Activated naive CD8-positive, alpha-beta T cell treated with anti-CD3 and anti-CD28 coated beads, Interleukin-2, amount 50 U/mL, for 24 hours (primary cell): ENCODE measurements around the gene PDE4D.
A peak's percentile ranks its signal among the peaks of the same experiment; 100 is the strongest.

ENCODE experiments used
- ATAC-seq: fragments of 150-1000 bp; cut with Tn5 transposase; one replicate; pipeline ENCODE4 v1.10.0; 2021
- DNase-seq: peaks from one replicate; pipeline ENCODE4 v3.0.0; 2021
- H3K27ac Mint-ChIP-seq: one replicate; pipeline ENCODE4 v1.8.0; 2021; ENCODE audit warnings: mild to moderate bottlenecking, mixed read lengths
- H3K27me3 Mint-ChIP-seq: one replicate; pipeline ENCODE4 v1.8.0; 2021; ENCODE audit warnings: mixed read lengths
- H3K36me3 Mint-ChIP-seq: one replicate; pipeline ENCODE4 v1.8.0; 2021; ENCODE audit warnings: low read depth, mixed read lengths
- H3K4me1 Mint-ChIP-seq: one replicate; pipeline ENCODE4 v1.8.0; 2021; ENCODE audit warnings: mixed read lengths
- H3K4me3 Mint-ChIP-seq: one replicate; pipeline ENCODE4 v1.8.0; 2021; ENCODE audit warnings: mild to moderate bottlenecking, moderate library complexity, mixed read lengths
- H3K9me3 Mint-ChIP-seq: one replicate; pipeline ENCODE4 v1.8.0; 2021; ENCODE audit warnings: mixed read lengths

PDE4D gene

DNA sequence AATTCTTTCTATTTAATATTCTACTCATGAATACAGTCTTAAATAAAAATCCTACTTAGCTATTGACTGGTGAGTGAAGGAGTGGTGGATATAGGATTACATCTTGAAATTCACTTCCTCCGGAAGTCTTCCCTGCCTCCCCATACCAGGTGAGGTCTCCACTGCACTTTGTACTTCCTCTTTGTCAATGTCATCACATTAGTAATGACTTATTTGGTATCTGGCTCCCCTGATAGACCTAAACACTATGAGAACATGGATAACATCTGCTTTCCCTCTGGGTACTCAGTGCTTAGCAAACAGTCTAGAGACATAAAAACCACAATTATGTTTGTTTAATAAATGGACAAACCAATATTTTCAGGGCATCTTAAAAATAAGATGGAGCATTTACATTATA is 532.1 kb downstream of the PDE4D start:
- Mint-ChIP-seq H3K36me3 (no peaks in the 10 kb centered on the region), H3K27ac (no peak overlapping the region), H3K9me3 (no peaks in the 10 kb centered on the region), H3K4me3 (no peak overlapping the region), H3K4me1 (peaks cover 2% of the 10 kb centered on the region), H3K27me3 (peaks cover 11% of the 10 kb centered on the region)
- no peak for ATAC-seq
- no peak for DNase-seq

DNA sequence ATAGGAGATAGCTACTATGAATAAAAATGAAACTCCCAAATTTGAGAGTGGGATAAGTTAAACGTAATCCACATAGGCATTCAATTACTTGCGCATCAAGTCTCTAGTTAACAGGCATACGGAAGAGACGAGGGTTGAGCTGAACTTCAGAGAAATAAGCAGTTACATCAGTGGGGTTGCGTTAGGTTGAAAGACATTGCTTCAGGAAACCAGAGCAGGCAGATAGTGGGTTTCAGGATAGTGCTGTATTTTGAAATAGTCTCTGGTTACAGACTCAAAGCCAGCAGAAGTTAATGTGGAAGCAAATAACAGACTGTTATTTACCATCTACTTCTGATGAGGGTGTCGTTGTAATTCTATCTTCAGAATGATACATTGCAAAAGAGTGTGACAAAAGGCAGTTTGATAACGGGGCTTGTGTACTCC is 533.4 kb downstream of the PDE4D start:
- no peak for DNase-seq
- ATAC-seq = no peak

DNA sequence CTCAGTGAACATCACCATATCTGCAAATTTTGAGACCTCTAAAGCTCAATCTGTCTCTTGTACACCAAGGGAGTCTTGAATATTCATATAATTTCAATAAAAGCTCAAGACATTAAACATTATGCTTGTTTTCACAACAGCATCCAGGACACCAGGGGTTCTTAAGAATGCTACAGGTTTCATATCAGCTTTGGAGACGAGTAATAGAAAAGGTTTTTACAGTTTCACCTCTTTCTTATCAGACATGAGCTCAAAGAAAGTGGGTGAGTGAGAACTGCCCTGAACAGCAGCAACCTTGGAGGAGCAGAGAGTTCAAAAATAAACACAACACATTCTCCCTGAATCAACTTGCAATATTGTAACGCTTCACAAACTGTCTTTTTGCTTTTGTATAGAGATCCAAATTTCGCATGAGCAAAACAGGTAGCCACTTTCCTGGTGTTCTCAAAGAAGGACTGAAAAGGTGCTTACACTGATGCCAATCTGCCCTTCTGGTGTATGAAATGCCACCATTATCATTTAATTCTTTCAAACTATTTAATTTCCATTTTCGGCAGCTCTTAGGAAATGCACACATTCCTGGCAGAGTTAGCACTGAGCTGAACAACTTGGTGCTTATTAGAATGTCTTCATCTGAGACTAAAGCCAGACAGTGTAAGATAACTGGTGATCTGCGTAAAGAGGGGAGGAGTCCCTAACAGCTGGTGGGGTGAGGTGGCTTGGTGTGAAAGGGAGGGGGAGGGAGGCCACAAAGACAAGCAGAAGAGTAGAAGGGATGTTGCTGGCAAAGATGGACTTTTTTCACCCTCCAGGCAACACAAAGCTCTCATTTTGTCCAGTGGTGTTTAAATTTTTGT is 535.3 kb downstream of the PDE4D start:
- Mint-ChIP-seq H3K9me3 (no peaks in the 10 kb centered on the region), H3K36me3 (no peaks in the 10 kb centered on the region), H3K27ac (no peak overlapping the region), H3K4me1 (peaks cover 2% of the 10 kb centered on the region), H3K4me3 (no peak overlapping the region), H3K27me3 (peaks cover 14% of the 10 kb centered on the region)
- ATAC-seq = no peak
- DNase-seq = no peak

More for the DNA sequence above, 533.4 kb downstream of the PDE4D start:
- peaks cover 2% of the 10 kb centered on the region for H3K4me1 Mint-ChIP-seq
- H3K36me3 Mint-ChIP-seq = no peaks in the 10 kb centered on the region
- peaks cover 13% of the 10 kb centered on the region for H3K27me3 Mint-ChIP-seq
- no peaks in the 10 kb centered on the region for H3K9me3 Mint-ChIP-seq
- H3K27ac Mint-ChIP-seq = no peak overlapping the region
- no peak overlapping the region for H3K4me3 Mint-ChIP-seq

DNA sequence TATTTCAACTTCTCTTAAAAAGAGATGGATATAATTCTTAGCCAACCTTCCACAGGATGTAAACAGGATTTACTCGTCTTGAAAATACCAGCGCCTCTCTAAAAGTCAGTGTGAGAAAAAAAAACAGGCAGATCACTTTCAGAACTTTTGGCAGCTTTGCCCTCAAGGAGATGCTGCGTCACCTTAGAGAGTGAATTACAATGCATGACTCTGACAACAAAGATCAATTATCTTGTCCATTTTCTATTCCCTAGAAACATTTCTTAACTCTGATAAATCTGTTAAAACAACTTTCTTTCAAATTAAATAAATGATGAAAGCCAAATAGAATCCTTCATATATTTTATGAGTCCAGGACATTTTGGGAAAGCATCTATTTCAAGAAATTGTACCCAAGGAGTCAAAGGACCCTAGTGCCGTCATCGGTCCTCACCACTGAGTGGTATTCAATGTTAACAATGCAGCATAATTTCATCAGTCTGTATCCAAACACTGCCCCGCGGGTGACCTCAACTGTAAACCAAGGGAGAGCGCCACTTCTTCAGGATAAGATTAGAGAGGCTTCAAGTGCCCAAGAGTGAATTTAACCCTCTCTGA is 536.0 kb downstream of the PDE4D start:
- ATAC-seq (no peak), DNase-seq (no peak)
- Mint-ChIP-seq H3K36me3 (no peaks in the 10 kb centered on the region), H3K9me3 (no peaks in the 10 kb centered on the region), H3K27me3 (peaks cover 13% of the 10 kb centered on the region), H3K4me3 (no peak overlapping the region), H3K4me1 (peaks cover 2% of the 10 kb centered on the region), H3K27ac (no peak overlapping the region)

DNA sequence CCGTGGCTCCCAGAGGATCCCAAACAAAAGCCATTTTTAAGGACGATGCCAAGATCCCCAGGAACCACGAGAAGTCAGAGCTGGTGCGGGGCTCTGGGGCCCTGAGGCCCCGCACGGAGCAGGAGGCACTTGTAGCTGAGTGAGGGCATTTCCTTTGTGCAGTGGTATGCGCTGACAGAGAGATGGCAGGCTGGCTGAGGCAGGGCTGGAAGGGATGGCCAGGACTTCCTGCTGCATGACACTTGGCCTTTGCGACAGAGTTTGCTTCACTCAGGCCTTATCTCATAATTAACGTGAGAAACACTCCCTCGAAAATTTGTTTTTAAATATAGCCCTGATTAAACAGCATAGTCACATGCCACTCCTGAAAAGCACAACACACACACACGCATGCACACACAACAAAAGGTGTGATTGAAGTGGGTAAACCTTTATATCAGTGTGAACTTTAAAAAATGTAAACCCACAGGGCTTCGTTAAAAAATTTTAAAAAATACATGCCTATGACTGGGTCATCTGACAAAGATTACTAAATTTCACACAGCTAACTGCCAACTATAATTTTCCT is 536.6 kb downstream of the PDE4D start:
- Mint-ChIP-seq H3K36me3 (no peaks in the 10 kb centered on the region), H3K27me3 (peaks cover 13% of the 10 kb centered on the region), H3K27ac (no peak overlapping the region), H3K4me3 (no peak overlapping the region), H3K4me1 (peaks cover 2% of the 10 kb centered on the region), H3K9me3 (no peaks in the 10 kb centered on the region)
- ATAC-seq = peak; percentile 28
- peak; percentile 3 for DNase-seq

- ATAC-seq = no peak
- H3K4me3 Mint-ChIP-seq = no peak overlapping the region
- no peaks in the 10 kb centered on the region for H3K36me3 Mint-ChIP-seq
- H3K27ac Mint-ChIP-seq = no peak overlapping the region
- peaks cover 11% of the 10 kb centered on the region for H3K27me3 Mint-ChIP-seq
- DNase-seq = no peak
- H3K9me3 Mint-ChIP-seq = no peaks in the 10 kb centered on the region
- H3K4me1 Mint-ChIP-seq = peaks cover 2% of the 10 kb centered on the region
Measured at GRCh38 chr5:59354811-59355210, 538.7 kb downstream of the PDE4D start.

DNA sequence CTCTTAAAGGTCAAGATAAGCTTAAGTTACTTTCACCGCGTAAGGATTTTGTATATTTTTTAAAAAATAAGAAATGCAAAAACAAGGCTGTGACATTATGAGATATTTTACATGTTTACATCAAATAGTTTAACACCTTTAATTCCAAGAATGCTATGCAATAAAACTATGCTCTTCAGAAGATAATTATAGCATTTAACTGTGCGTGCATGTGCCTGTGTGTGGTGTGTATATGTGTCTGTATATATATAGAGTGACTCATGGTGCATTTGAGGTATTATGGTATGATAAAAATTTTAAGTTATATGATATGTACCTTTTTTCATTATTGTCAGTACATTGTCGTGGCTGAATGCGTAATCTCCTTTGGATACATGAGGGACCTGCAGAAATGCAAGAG is 539.3 kb downstream of the PDE4D start:
- H3K27ac Mint-ChIP-seq = no peak overlapping the region
- no peaks in the 10 kb centered on the region for H3K36me3 Mint-ChIP-seq
- ATAC-seq (no peak), DNase-seq (no peak)
- no peaks in the 10 kb centered on the region for H3K9me3 Mint-ChIP-seq
- H3K4me3 Mint-ChIP-seq = no peak overlapping the region
- H3K27me3 Mint-ChIP-seq = peaks cover 11% of the 10 kb centered on the region
- peaks cover 2% of the 10 kb centered on the region for H3K4me1 Mint-ChIP-seq

DNA sequence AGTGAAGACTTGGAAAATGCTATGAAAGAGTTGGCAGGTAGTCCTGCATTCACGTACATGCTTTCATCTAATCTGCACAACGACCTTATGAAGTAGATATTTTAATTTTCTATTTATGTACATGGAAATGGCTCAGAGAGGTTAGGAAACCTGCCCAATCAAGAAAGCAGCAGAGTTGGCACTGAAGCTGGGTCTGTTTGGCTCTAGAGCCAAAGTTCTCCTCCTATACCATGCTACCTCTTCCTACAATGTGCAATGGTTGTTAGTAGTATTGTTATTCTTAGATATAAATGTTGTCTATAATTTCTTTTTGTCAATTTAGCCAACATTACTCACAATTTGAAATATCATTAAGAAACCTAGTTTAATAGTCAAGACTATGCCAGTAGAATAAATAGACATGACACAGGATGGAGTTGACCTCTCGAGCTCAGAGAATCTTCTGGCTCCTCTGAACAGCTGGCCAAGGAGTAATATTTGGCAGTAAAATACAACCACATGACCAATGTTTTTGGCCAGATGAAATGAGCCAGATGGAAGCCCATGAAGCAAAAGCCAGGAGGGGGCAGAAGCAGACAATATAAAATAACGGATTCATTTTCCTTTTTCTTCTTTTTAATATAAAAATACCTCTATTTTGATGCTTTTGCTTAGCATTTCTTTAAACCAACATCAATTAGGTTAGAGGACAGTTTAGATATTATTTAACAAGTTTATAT is 542.3 kb downstream of the PDE4D start:
- DNase-seq (no peak), ATAC-seq (no peak)
- Mint-ChIP-seq H3K27me3 (peaks cover 8% of the 10 kb centered on the region), H3K27ac (no peak overlapping the region), H3K4me3 (no peak overlapping the region), H3K36me3 (no peaks in the 10 kb centered on the region), H3K9me3 (no peaks in the 10 kb centered on the region), H3K4me1 (no peaks in the 10 kb centered on the region)

DNA sequence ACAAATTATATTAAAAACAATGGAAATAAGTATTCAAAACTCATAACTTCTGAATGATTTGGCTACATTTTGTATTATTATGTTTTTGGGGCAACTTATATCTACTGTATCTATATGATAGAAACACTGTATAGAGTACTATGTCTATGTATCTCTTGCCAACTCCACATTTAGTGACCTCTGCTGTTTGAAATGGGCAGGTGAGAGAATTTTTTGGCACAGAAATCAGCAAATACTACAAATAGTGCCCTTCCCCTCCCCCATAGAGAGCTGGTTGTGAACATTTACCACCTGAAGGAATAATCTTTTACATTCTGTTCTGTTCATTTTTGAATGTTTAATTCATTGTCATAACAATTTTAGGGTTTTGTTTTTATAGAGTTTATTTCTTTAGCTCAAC is 545.3 kb downstream of the PDE4D start:
- no peaks in the 10 kb centered on the region for H3K4me1 Mint-ChIP-seq
- H3K9me3 Mint-ChIP-seq = no peaks in the 10 kb centered on the region
- no peak overlapping the region for H3K27ac Mint-ChIP-seq
- ATAC-seq (no peak), DNase-seq (no peak)
- no peaks in the 10 kb centered on the region for H3K36me3 Mint-ChIP-seq
- H3K4me3 Mint-ChIP-seq = no peak overlapping the region
- H3K27me3 Mint-ChIP-seq = peaks cover 7% of the 10 kb centered on the region

- H3K27me3 Mint-ChIP-seq = peaks cover 12% of the 10 kb centered on the region
- H3K9me3 Mint-ChIP-seq = no peaks in the 10 kb centered on the region
- H3K27ac Mint-ChIP-seq = no peak overlapping the region
- ATAC-seq = no peak
- H3K36me3 Mint-ChIP-seq = no peaks in the 10 kb centered on the region
- no peak for DNase-seq
- H3K4me1 Mint-ChIP-seq = no peaks in the 10 kb centered on the region
- H3K4me3 Mint-ChIP-seq = no peak overlapping the region
Measured at GRCh38 chr5:59346982-59347381, 546.5 kb downstream of the PDE4D start.

GRCh38 chr5:59346514-59346913 is 547.0 kb downstream of the PDE4D start:
- Mint-ChIP-seq H3K27me3 (peaks cover 12% of the 10 kb centered on the region), H3K9me3 (no peaks in the 10 kb centered on the region)

DNA sequence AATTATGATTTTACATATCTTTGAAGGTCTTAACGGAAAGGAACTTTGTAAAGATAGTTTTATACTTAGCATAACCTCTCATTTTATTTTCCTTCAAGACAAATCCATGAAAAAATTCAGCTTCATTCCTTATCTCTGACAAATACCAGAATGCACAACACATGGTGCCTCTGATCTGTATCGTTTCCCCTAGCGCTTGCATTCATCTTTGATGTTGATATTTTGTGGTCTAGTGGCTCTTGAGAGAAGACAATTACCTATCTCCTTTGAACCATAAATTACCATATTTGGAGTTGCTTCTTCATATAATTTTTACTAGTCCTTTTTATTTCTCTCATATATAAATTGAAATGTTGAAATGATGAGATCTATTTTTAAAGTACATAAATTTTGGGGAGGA is 551.3 kb downstream of the PDE4D start:
- Mint-ChIP-seq H3K9me3 (no peaks in the 10 kb centered on the region), H3K27me3 (peaks cover 18% of the 10 kb centered on the region), H3K4me3 (no peak overlapping the region), H3K4me1 (no peaks in the 10 kb centered on the region), H3K36me3 (no peaks in the 10 kb centered on the region), H3K27ac (no peak overlapping the region)
- DNase-seq (no peak), ATAC-seq (no peak)

More at GRCh38 chr5:59346514-59346913, 547.0 kb downstream of the PDE4D start:
- Mint-ChIP-seq H3K4me3 (no peak overlapping the region), H3K27ac (no peak overlapping the region), H3K4me1 (no peaks in the 10 kb centered on the region), H3K36me3 (no peaks in the 10 kb centered on the region)
- ATAC-seq = no peak
- no peak for DNase-seq

DNA sequence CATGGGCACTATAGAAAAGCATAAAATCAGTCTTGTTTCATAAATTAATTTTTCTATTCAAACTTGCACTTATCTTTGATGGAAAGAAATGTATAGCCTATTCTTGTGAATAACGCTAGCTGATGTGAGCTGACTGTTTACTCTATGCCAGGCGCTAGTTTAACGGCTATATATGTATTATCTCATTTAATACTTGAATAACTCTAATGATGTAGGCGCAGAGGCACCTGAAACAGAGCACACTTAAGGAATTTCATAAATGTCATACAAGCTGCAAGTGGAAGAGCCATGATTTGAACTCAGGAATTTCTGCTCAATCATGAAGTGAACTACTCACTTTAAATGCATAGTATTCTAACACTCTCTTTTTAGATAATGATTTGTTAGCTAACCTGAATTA is 551.8 kb downstream of the PDE4D start:
- no peak for DNase-seq
- H3K27ac Mint-ChIP-seq = no peak overlapping the region

GRCh38 chr5:59341155-59341554 is 552.4 kb downstream of the PDE4D start:
- DNase-seq (no peak), ATAC-seq (no peak)
- H3K4me3 Mint-ChIP-seq = no peak overlapping the region
- no peaks in the 10 kb centered on the region for H3K9me3 Mint-ChIP-seq
- no peaks in the 10 kb centered on the region for H3K4me1 Mint-ChIP-seq
- H3K36me3 Mint-ChIP-seq = no peaks in the 10 kb centered on the region
- peaks cover 18% of the 10 kb centered on the region for H3K27me3 Mint-ChIP-seq
- no peak overlapping the region for H3K27ac Mint-ChIP-seq

More for the DNA sequence above, 551.8 kb downstream of the PDE4D start:
- H3K9me3 Mint-ChIP-seq = no peaks in the 10 kb centered on the region
- no peak for ATAC-seq
- H3K36me3 Mint-ChIP-seq = no peaks in the 10 kb centered on the region
- H3K27me3 Mint-ChIP-seq = peaks cover 18% of the 10 kb centered on the region
- no peaks in the 10 kb centered on the region for H3K4me1 Mint-ChIP-seq
- no peak overlapping the region for H3K4me3 Mint-ChIP-seq
